SU-DHL-6 (cell line): ENCODE measurements around the gene JMJD7.

Experiments used
- H2AFZ ChIP-seq: fragments of 200-600 bp; sonication (generic); 2 replicates; pipeline ENCODE4 v1.6.1; 2014; ENCODE audit warnings: low read depth, mild to moderate bottlenecking, moderate library complexity, mixed read lengths, antibody characterized with exemption, low read length; ENCODE audit not compliant: severe bottlenecking
- H3F3A ChIP-seq: fragments of 200-600 bp; shearing (Covaris generic); 2 replicates; pipeline ENCODE4 v1.6.0; 2016; ENCODE audit warnings: antibody characterized with exemption, mild to moderate bottlenecking; ENCODE audit not compliant: insufficient read depth
- H3K27ac ChIP-seq: fragments of 200-600 bp; sonication (generic); 2 replicates; pipeline ENCODE4 v1.5.1; 2016; ENCODE audit warnings: low read depth, mild to moderate bottlenecking, low read length, moderate library complexity, mixed read lengths
- H3K27me3 ChIP-seq: fragments of 200-600 bp; sonication (generic), shearing (Covaris generic); 2 replicates; pipeline ENCODE4 v1.6.0; 2014; ENCODE audit warnings: mild to moderate bottlenecking, low read length
- H3K36me3 ChIP-seq: fragments of 200-600 bp; sonication (generic); 2 replicates; pipeline ENCODE4 v1.6.1; 2014; ENCODE audit warnings: mild to moderate bottlenecking, low read length, mixed read lengths
- H3K4me2 ChIP-seq: fragments of 300-600, 200-600 bp; shearing (Covaris generic), sonication (generic); 2 replicates; pipeline ENCODE4 v1.6.0; 2014; ENCODE audit warnings: low read length, low read depth, mild to moderate bottlenecking; ENCODE audit not compliant: poor library complexity, severe bottlenecking
- H3K4me3 ChIP-seq: fragments of 200-600 bp; sonication (generic); 2 replicates; pipeline ENCODE4 v1.5.1; 2014; ENCODE audit warnings: antibody characterized with exemption, low read length, mild to moderate bottlenecking, mixed read lengths; ENCODE audit not compliant: insufficient read depth, poor library complexity, severe bottlenecking
- H3K79me2 ChIP-seq: fragments of 200-600 bp; sonication (generic); 2 replicates; pipeline ENCODE4 v1.6.1; 2014; ENCODE audit warnings: mild to moderate bottlenecking, low read length, moderate library complexity; ENCODE audit not compliant: insufficient read depth
- H3K9ac ChIP-seq: fragments of 200-600 bp; sonication (generic); 2 replicates; pipeline ENCODE4 v1.7.0; 2014; ENCODE audit warnings: mild to moderate bottlenecking, low read length
- H3K9me2 ChIP-seq: fragments of 200-600 bp; sonication (generic); replicated peaks from 2 replicates; pipeline ENCODE4 v1.6.1; 2014; ENCODE audit warnings: low read length; ENCODE audit not compliant: insufficient read depth
- H3K9me3 ChIP-seq: fragments of 200-600 bp; sonication (generic); 2 replicates; pipeline ENCODE4 v1.6.1; 2014; ENCODE audit warnings: low read length, mixed read lengths; ENCODE audit not compliant: insufficient read depth
- H4K20me1 ChIP-seq: fragments of 200-600 bp; sonication (generic); 2 replicates; pipeline ENCODE4 v1.6.1; 2014; ENCODE audit warnings: low read depth, mild to moderate bottlenecking, antibody characterized with exemption, low read length, moderate library complexity, mixed read lengths
- EZH2phosphoT487 ChIP-seq: fragments of 200-600 bp; sonication (generic), shearing (Covaris generic); conservative IDR thresholded peaks from 2 replicates; pipeline ENCODE4 v1.6.1; 2018; ENCODE audit warnings: mild to moderate bottlenecking, antibody characterized with exemption, low read length, moderate library complexity, mixed read lengths
- TF ChIP-seq, protein P1 (sequence below): fragments of 200-600 bp; sonication (generic); IDR thresholded peaks from one replicate; pipeline ENCODE4 v1.5.1; 2017; ENCODE audit warnings: antibody characterized with exemption, mild to moderate bottlenecking, low read length, moderate library complexity; ENCODE audit not compliant: insufficient read depth, poor library complexity, severe bottlenecking

The JMJD7 gene

DNA sequence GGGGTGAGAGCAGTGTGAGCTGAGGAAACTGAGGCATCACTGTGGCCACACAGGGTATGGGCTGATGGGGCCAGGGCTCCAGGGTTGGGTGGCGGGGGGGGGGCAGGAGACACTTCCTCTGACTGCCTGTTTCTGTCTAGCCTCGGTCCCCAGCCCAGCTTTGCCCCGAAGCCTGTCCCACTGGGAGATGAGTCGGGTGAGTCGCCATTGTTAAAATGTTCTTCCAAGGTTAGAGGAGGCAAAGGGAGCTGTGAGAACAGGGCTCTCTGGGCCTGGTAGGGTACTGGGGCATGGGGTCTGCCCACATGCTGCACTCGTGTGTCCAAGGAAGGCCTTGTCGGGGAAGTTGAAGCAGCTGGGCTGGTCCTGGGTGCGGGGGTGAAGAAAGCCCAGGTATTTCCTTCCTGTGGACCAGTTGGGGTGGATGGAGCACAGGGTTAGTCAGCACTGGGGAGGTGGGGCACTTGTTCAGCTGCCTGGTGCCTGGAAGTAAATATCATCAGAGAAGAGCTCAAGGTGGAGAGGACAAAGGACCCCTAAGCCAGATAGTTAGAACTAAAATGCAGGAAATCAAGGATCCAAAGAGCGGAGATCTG lies 8.3 kb upstream of the JMJD7 start:
- no peaks in the 10 kb centered on the region for H3K9me3 ChIP-seq
- no peaks in the 10 kb centered on the region for H3K27me3 ChIP-seq
- H3F3A ChIP-seq, result no peaks in the 10 kb centered on the region
- no peak overlapping the region for H3K4me3 ChIP-seq
- TF ChIP-seq, protein P1, sequence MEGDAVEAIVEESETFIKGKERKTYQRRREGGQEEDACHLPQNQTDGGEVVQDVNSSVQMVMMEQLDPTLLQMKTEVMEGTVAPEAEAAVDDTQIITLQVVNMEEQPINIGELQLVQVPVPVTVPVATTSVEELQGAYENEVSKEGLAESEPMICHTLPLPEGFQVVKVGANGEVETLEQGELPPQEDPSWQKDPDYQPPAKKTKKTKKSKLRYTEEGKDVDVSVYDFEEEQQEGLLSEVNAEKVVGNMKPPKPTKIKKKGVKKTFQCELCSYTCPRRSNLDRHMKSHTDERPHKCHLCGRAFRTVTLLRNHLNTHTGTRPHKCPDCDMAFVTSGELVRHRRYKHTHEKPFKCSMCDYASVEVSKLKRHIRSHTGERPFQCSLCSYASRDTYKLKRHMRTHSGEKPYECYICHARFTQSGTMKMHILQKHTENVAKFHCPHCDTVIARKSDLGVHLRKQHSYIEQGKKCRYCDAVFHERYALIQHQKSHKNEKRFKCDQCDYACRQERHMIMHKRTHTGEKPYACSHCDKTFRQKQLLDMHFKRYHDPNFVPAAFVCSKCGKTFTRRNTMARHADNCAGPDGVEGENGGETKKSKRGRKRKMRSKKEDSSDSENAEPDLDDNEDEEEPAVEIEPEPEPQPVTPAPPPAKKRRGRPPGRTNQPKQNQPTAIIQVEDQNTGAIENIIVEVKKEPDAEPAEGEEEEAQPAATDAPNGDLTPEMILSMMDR, result no peak
- no peak for TF ChIP-seq EZH2phosphoT487
- H3K27ac ChIP-seq, result no peak overlapping the region
- no peaks in the 10 kb centered on the region for H4K20me1 ChIP-seq
- no peaks in the 10 kb centered on the region for H3K36me3 ChIP-seq
- H3K9me2 ChIP-seq, result no peaks in the 10 kb centered on the region
- H3K4me2 ChIP-seq, result no peak overlapping the region
- no peaks in the 10 kb centered on the region for H3K79me2 ChIP-seq
- H2AFZ ChIP-seq, result no peak overlapping the region
- H3K9ac ChIP-seq, result no peak overlapping the region

GRCh38 chr15:41820791-41821423 lies 7.0 kb upstream of the JMJD7 start:
- no peaks in the 10 kb centered on the region for H3K9me3 ChIP-seq
- no peak for TF ChIP-seq EZH2phosphoT487
- TF ChIP-seq, protein P1, result no peak
- H3K9me2 ChIP-seq, result no peaks in the 10 kb centered on the region

GRCh38 chr15:41821831-41822230 lies 6.1 kb upstream of the JMJD7 start:
- Histone ChIP-seq H3K36me3 (no peaks in the 10 kb centered on the region), H3K79me2 (no peaks in the 10 kb centered on the region), H3K9me2 (no peaks in the 10 kb centered on the region), H3K27me3 (no peaks in the 10 kb centered on the region), H3K9me3 (no peaks in the 10 kb centered on the region), H2AFZ (no peak overlapping the region), H3F3A (no peaks in the 10 kb centered on the region), H4K20me1 (no peaks in the 10 kb centered on the region), H3K4me3 (no peak overlapping the region), H3K27ac (no peak overlapping the region), H3K4me2 (no peak overlapping the region), H3K9ac (no peak overlapping the region)
- TF ChIP-seq EZH2phosphoT487, result no peak
- TF ChIP-seq, protein P1, result no peak

More at GRCh38 chr15:41820791-41821423, 7.0 kb upstream of the JMJD7 start:
- no peak overlapping the region for H3K9ac ChIP-seq
- H3K4me2 ChIP-seq, result no peak overlapping the region
- no peaks in the 10 kb centered on the region for H3K27me3 ChIP-seq
- H3K36me3 ChIP-seq, result no peaks in the 10 kb centered on the region
- H3K4me3 ChIP-seq, result no peak overlapping the region
- no peak overlapping the region for H3K27ac ChIP-seq
- H3F3A ChIP-seq, result no peaks in the 10 kb centered on the region
- H3K79me2 ChIP-seq, result no peaks in the 10 kb centered on the region
- H4K20me1 ChIP-seq, result no peaks in the 10 kb centered on the region
- no peak overlapping the region for H2AFZ ChIP-seq
